HG03060 (cell line): Measurements from ENCODE around the gene MTMR8.
A peak's percentile ranks its signal among the peaks of the same experiment; 100 is the strongest.
"Not testable (repeated sequence)": the region's sequence is repeated elsewhere in the genome, so short reads cannot be mapped to it uniquely, and the experiment has no call there.

Source experiments
- ATAC-seq: cut with Tn5 transposase; IDR thresholded peaks from one replicate; pipeline ENCODE4 v1.9.1; 2021; ENCODE audit warnings: low read depth, moderate number of reproducible peaks; ENCODE audit not compliant: unreplicated experiment

MTMR8 gene

DNA sequence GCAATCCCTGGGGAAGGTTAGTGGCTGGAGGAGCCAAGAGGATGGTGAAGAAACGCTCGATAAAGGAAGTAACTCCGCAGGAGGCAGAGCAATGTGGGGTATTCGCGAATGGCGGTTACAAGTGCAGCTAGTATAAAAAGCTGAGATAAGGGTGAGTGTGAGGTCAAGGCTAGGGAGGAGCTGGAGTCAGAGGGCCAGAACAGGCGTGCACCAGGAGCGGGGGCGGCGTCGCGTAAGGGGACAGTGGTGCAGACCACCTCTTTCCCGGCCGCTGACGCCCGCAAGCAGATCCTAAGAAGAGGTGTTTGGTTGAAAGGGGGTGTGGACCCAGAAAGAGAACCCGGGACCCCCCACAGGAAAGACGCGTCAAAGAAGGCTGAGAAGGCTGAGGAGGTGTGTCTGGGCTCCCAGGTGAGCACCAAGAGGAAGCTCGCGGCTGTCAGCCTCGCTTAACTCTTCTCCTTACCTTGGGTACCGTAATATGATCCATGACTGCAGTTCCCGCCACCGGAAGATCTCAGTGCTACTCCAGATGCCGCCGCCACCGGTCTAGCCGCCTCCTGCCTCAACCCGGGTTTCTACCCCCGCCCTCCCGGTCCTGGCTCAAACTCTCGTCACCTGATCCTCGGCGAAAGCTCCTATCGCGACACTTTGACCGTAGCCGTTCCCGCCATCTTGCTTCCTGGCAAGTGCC, at the start of gene MTMR8:
Gene MTMR8 (minus strand): TSS at position 579 of the 694 bp plus-strand sequence. CDS start 89 bp downstream, at position 490.
- peak; percentile 71 for ATAC-seq

DNA sequence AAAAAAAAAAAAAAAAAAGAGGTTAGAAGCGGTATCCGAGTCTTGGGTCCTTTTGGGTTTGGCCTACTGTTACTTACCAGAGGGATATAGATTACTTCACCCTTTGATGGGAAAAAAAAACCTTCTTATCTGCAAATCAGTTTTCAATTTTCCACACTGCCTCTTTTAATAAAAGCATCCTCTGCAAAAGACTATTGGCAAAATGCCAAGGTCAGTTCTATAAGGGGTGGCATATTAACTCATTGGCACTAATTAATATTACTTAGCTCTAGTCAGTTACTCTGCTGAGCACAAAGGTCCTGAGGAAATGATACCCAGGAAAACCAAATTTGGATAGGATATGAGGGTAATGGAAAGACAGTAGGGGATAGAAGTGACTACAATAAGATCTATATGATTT, 44.3 kb upstream of the MTMR8 start:
- ATAC-seq, result no peak

- no peak for ATAC-seq
These were observed 42.4 kb upstream of the MTMR8 start for GRCh38 chrX:64437665-64438064.

GRCh38 chrX:64437218-64437617, 42.0 kb upstream of the MTMR8 start:
- ATAC-seq, result no peak

DNA sequence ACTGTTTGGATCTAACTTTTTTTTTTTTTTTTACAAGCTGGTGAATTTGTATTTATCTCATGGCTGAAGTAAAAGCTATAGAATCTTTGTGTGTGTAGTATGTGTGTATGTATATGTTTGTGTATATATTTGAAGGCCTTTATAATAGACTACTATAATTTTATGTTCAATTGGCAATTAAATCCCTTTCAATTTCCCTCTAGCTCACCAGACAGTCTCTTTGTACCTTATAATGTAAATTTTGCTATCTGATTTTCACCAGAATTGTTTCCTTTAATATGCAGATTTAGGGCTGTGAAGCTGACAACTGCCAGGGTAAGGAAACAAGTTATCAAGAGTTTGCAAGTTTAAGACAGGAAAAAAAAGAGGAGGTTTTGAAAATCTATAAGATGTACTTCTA, 33.1 kb upstream of the MTMR8 start:
- no peak for ATAC-seq

DNA sequence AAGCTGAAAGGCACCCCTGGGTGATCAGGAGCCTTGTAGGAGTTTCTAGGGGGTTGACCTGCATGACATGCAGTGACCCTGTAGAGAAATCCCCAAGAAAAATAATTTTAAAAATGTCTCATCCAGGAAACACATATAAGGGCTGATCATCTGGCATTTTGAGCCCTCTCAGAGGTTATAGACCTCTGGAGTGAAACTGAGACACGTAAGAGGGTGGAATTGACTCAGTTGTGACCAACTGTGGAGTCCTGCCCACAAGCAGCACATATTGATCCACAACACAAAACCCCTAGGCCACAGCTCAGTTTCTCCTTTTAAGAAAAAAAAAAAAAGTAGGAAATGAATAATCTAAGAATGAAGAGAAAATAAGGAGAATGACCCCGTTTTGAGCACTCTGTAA, 32.5 kb upstream of the MTMR8 start:
- ATAC-seq, result peak; percentile 90

- no peak for ATAC-seq
These were observed 32.0 kb upstream of the MTMR8 start for GRCh38 chrX:64427281-64427680.

- ATAC-seq, result not testable (repeated sequence)
These were observed 14.5 kb upstream of the MTMR8 start for GRCh38 chrX:64409730-64410129.

- no peak for ATAC-seq
These were observed 2.8 kb upstream of the MTMR8 start for GRCh38 chrX:64398088-64398487.

- peak; percentile 13 for ATAC-seq
These were observed 297 bp upstream of the MTMR8 start for GRCh38 chrX:64395568-64395929.

- no peak for ATAC-seq
These were observed 986 bp downstream of the MTMR8 start for GRCh38 chrX:64394059-64394873.

- ATAC-seq, result no peak
These were observed 5.8 kb downstream of the MTMR8 start for GRCh38 chrX:64389489-64389888.

DNA sequence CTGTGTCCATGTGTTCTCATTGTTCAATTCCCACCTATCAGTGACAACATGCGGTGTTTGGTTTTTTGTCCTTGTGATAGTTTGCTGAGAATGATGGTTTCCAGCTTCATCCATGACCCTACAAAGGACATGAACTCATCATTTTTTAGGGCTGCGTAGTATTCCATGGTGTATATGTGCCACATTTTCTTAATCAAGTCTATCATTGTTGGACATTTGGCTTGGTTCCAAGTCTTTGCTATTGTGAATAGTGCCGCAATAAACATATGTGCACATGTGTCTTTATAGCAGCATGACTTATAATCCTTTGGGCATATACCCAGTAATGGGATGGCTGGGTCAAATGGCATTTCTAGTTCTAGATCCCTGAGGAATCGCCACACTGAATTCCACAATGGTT, 14.5 kb downstream of the MTMR8 start:
- ATAC-seq, result not testable (repeated sequence)

DNA sequence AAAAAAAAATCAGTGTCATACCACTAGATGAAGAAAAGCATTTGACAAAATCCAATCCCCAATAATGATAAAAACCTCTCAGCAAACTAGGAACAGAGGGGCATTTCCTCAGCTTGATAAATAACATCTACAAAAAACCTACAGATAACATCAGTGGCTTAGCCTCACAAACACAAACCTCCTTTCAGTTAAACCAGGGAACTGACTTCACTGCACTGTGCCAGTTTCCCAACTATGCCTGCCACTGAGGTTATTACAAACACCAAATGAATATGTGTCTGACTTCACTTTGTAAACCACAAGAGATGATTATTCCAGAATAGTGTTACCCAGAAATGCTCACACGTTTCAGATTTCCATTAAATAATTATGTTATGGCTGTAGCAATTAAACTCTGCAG, 15.3 kb downstream of the MTMR8 start:
- no peak for ATAC-seq

DNA sequence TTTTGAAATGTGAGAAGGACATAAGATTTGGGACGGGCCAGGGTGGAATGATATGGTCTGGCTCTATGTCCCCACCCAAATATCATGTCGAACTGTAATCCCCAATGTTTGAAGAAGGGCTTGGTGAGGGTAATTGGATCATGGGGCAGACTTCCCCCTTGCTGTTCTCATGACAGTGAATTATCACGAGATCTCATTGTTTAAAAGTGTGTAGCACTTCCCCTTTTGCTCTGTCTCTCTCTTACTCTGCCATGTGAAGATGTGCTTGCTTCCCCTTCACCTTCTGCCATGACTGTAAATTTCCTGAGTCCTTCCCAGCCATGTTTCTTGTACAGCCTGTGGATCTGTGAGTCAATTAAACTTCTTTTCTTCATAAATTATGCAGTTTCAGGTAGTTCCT, 17.5 kb downstream of the MTMR8 start:
- no peak for ATAC-seq

DNA sequence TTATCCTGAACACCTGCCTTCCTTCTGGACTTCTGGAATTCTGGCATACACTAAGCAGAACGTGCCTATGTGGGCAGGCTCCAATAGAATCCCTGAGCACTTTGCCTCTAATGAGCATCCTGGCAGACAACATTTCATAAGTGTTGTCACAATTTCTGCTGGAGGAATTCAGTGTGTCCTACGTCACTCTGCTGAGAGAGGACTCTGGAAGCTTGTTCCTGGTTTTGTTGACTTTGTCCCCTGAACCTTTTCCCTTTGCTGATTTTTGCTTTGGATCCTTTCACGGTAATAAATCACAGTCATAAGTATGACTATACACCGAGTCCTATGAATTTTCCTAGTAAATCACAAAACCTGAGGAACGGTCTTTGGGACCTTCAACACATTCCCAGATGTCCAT, 43.2 kb downstream of the MTMR8 start:
- no peak for ATAC-seq

DNA sequence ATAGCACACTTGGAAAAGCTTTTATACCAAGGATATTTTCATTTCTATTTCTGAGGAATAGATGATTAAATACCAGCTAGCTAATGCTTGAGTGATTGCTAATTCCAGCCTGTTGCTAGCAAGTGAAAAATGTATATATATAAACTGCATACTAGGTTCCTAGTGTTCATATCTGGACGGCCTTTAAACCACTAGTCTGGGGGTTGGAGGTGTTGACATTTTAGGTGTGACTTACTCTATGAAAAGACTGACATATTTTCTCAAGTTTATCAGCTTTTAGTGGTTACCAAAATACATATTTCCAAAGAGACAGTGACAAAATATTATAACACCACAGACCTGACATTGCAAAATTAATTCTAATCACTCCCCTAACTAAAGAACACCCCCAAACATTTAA, 44.7 kb downstream of the MTMR8 start:
- ATAC-seq, result no peak

DNA sequence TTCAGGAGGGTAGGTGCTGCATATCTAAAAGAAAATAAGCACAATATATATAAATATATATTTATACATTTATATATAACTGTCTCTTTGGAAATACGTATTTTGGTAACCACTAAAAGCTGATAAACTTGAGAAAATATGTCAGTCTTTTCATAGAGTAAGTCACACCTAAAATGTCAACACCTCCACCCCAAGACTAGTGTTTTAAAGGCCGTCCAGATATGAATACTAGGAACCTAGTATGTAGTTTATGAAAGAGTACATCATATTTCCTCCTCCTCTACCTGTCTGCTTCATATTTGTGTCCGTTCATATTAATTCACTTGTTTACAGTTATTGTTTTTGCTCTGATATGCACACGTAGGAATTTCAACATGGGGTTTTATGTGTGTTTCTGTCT, 45.2 kb downstream of the MTMR8 start:
- ATAC-seq, result no peak

DNA sequence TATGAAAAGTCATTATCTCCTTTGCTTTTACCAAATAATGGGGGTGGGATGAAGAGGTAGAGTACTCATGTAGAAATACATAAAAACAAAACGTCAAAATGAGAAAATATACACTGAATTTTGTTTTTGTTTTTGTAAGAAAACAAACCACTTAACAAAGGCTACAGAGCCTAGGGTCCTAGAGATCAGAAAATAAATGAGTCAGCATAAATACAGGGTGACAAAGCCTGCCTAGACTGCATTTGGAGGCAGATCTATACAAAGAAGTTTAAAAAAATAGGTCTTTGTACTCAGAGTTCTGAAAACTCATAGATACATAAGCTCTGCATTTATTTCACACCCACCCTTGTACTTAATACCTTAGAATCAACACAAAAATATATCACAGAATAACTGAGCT, 52.4 kb downstream of the MTMR8 start:
- no peak for ATAC-seq

- no peak for ATAC-seq
These were observed 57.0 kb downstream of the MTMR8 start for GRCh38 chrX:64338296-64338695.

DNA sequence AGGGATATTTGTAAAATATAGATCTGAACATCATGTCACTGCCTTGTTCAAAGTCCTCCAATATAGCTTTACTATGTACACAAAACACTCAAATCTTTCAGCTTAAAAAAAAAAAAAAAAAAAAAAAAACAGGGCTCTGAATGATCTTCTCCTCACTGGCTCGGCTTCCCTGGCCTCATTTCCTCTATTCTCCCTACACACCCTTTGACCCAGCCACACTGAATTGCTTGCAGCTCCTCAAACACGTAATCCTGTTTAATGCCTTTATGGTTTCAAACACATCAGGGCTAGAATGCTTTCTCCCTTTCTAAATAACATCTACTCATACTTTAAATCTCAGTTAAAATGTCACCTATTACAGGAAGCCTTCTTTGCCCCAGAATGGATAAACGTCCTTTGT, 60.8 kb downstream of the MTMR8 start:
- ATAC-seq, result no peak

GRCh38 chrX:64330284-64330683, 65.0 kb downstream of the MTMR8 start:
- no peak for ATAC-seq
